SK-N-SH (cell line): ENCODE measurements around the gene EPB41L4B. TPM values are rescaled to one million over a fixed set of nuclear protein-coding genes. Genes with fewer than 3 reads are reported as not detected.

Experiments
- CTCF ChIA-PET: fragments of 300-600, 350-600 bp; formaldehyde crosslinking; extraction: SDS; loops from one replicate; lab custom pipeline; 2021; lab: Yijun Ruan, JAX
- POLR2A ChIA-PET: fragments of 350-600 bp; sonication (Branson Sonifier 250); formaldehyde crosslinking; extraction: SDS; loops from one replicate; lab custom pipeline; 2020; ENCODE audit warnings: antibody characterized with exemption, inconsistent platforms; lab: Yijun Ruan, JAX
- DNase-seq: peaks from one replicate; pipeline ENCODE4 v3.0.0; 2012
- H2AFZ ChIP-seq: fragments of 200-600 bp; sonication (generic); 2 replicates; pipeline ENCODE4 v1.8.1; 2016; ENCODE audit warnings: antibody characterized with exemption, mild to moderate bottlenecking, low read depth
- H3F3A ChIP-seq: fragments of 200-600 bp; sonication (generic); replicated peaks from 2 replicates; pipeline ENCODE3; 2016; ENCODE audit warnings: antibody characterized with exemption, mild to moderate bottlenecking; ENCODE audit not compliant: insufficient read depth
- H3K27ac ChIP-seq, 2 experiments: fragments of 200-500 bp in 1 of 2; fragments of 200-600 bp in 1 of 2; sonication (Bioruptor generic) in 1 of 2; sonication (generic), shearing (Covaris generic) in 1 of 2; 2 replicates each; pipeline versions ENCODE4 v1.5.1 to v1.6.1; 2014 to 2016; ENCODE audit warnings: low read depth in 2 of 2, inconsistent platforms in 1 of 2, low read length in 1 of 2, mild to moderate bottlenecking in 1 of 2, mixed read lengths in 1 of 2
- H3K27me3 ChIP-seq: fragments of 200-600 bp; sonication (generic), shearing (Covaris generic); 2 replicates; pipeline ENCODE4 v1.6.1; 2016; ENCODE audit warnings: mixed run types; ENCODE audit not compliant: insufficient read depth
- H3K36me3 ChIP-seq, 2 experiments: fragments of 200-500 bp in 1 of 2; fragments of 200-600 bp in 1 of 2; sonication (Bioruptor generic) in 1 of 2; sonication (generic) in 1 of 2; replicated peaks in 1 of 2; 2 replicates each; pipeline versions ENCODE3 to v1.5.1; 2014 to 2016; ENCODE audit warnings: low read length in 1 of 2, mild to moderate bottlenecking in 1 of 2; ENCODE audit not compliant: insufficient read depth in 2 of 2, control insufficient read depth in 1 of 2
- H3K4me1 ChIP-seq, 2 experiments: fragments of 200-500 bp in 1 of 2; fragments of 200-600 bp in 1 of 2; sonication (Bioruptor generic) in 1 of 2; sonication (generic), shearing (Covaris generic) in 1 of 2; 2 replicates each; pipeline versions ENCODE4 v1.5.1 to v1.6.1; 2014 to 2016; ENCODE audit warnings: low read depth in 1 of 2, low read length in 1 of 2, mixed run types in 1 of 2; ENCODE audit not compliant: insufficient read depth in 2 of 2, control insufficient read depth in 1 of 2
- H3K4me2 ChIP-seq: fragments of 200-600 bp; sonication (generic), shearing (Covaris generic); 2 replicates; pipeline ENCODE4 v1.6.1; 2017; ENCODE audit warnings: mixed run types
- H3K4me3 ChIP-seq, 2 experiments: fragments of 200-500 bp in 1 of 2; fragments of 200-600 bp in 1 of 2; sonication (Bioruptor generic) in 1 of 2; sonication (generic), shearing (Covaris generic) in 1 of 2; 2 replicates each; pipeline versions ENCODE4 v1.5.1 to v1.8.1; 2014 to 2016; ENCODE audit warnings: low read depth in 2 of 2, inconsistent platforms in 1 of 2, low read length in 1 of 2, mild to moderate bottlenecking in 1 of 2, mixed read lengths in 1 of 2, moderate library complexity in 1 of 2
- H3K79me2 ChIP-seq: fragments of 200-600 bp; sonication (generic); 2 replicates; pipeline ENCODE4 v1.8.1; 2017; ENCODE audit warnings: mild to moderate bottlenecking; ENCODE audit not compliant: insufficient read depth
- H3K9ac ChIP-seq: fragments of 200-600 bp; sonication (generic); 2 replicates; pipeline ENCODE4 v1.6.1; 2017; ENCODE audit warnings: mixed run types
- H3K9me2 ChIP-seq: fragments of 200-600 bp; sonication (generic); 2 replicates; pipeline ENCODE4 v1.6.1; 2017; ENCODE audit warnings: mixed run types
- H3K9me3 ChIP-seq: fragments of 200-600 bp; sonication (generic); 2 replicates; pipeline ENCODE4 v1.6.1; 2017; ENCODE audit warnings: mixed run types, mild to moderate bottlenecking, moderate library complexity
- H4K20me1 ChIP-seq: fragments of 200-600 bp; sonication (generic); 2 replicates; pipeline ENCODE4 v1.6.1; 2017; ENCODE audit warnings: mild to moderate bottlenecking, mixed run types; ENCODE audit not compliant: insufficient read depth
- CHD2 ChIP-seq: fragments of 150-350 bp; IDR thresholded peaks from 2 replicates; pipeline ENCODE4 v1.6.1; 2018; ENCODE audit warnings: low read length; ENCODE audit not compliant: partially characterized antibody
- ELF1 ChIP-seq: IDR thresholded peaks from 2 replicates; pipeline ENCODE4 v1.4.0; 2012
- EP300 ChIP-seq, 2 experiments: IDR thresholded peaks; 2 replicates each; pipeline versions ENCODE4 v1.4.0 to v1.6.1; 2012; ENCODE audit warnings: borderline replicate concordance in 1 of 2, low read depth in 1 of 2, low read length in 1 of 2
- EZH2phosphoT487 ChIP-seq: fragments of 200-600 bp; sonication (generic); IDR thresholded peaks from 2 replicates; pipeline ENCODE4 v1.6.1; 2017; ENCODE audit warnings: low read depth, mixed run types, mild to moderate bottlenecking, antibody characterized with exemption, moderate library complexity, borderline replicate concordance
- FOSL2 ChIP-seq: IDR thresholded peaks from 2 replicates; pipeline ENCODE4 v1.4.0; 2012; ENCODE audit warnings: low read depth, mild to moderate bottlenecking, moderate library complexity, borderline replicate concordance
- FOXJ3 ChIP-seq: sonication (generic); formaldehyde crosslinking; IDR thresholded peaks from 2 replicates; pipeline ENCODE4 v1.5.1; 2020; ENCODE audit warnings: mild to moderate bottlenecking, missing genetic modification reagents
- FOXM1 ChIP-seq: IDR thresholded peaks from 2 replicates; pipeline ENCODE4 v1.4.0; 2012; ENCODE audit warnings: low read depth, mild to moderate bottlenecking
- GABPA ChIP-seq: IDR thresholded peaks from 2 replicates; pipeline ENCODE4 v1.4.0; 2012; ENCODE audit warnings: low read depth, mild to moderate bottlenecking
- NRF1 ChIP-seq: IDR thresholded peaks from 2 replicates; pipeline ENCODE4 v1.6.1; 2012; ENCODE audit warnings: low read depth, mild to moderate bottlenecking, low read length
- RCOR1 ChIP-seq: fragments of 150-350 bp; IDR thresholded peaks from 2 replicates; pipeline ENCODE4 v1.6.1; 2017; ENCODE audit warnings: antibody characterized with exemption, low read length
- REST ChIP-seq: IDR thresholded peaks from 2 replicates; pipeline ENCODE4 v1.6.1; 2012; ENCODE audit warnings: mild to moderate bottlenecking, low read depth, low read length, moderate library complexity
- RXRA ChIP-seq: IDR thresholded peaks from 2 replicates; pipeline ENCODE4 v1.4.0; 2012; ENCODE audit warnings: low read depth, mild to moderate bottlenecking, borderline replicate concordance
- TEAD4 ChIP-seq: IDR thresholded peaks from 2 replicates; pipeline ENCODE4 v1.4.0; 2012; ENCODE audit warnings: mild to moderate bottlenecking, borderline replicate concordance; ENCODE audit not compliant: insufficient read depth
- WGBS: methylation state at CpG from one replicate; pipeline ENCODE4 v1.1.6; 2017; ENCODE audit warnings: low lambda C conversion rate; 5-methylcytosine and 5-hydroxymethylcytosine counted together
- polyA plus RNA-seq, 3 experiments: library from polyadenylated mRNA; depleted of rRNA; stranded (reverse); fragments of >200 nt; gene quantifications; 2 replicates each; pipeline ENCODE4 v1.2.3, GENCODE V29; 2012
- TF ChIP-seq, protein P1 (sequence below): IDR thresholded peaks from 2 replicates; pipeline ENCODE4; 2012
- TF ChIP-seq, protein P2 (sequence below): fragments of 150-350 bp; IDR thresholded peaks from 2 replicates; pipeline ENCODE4 v1.6.1; 2017; ENCODE audit warnings: antibody characterized with exemption, low read length, low read depth, borderline replicate concordance

Gene EPB41L4B
- polyA plus RNA-seq, 1 of the 3 experiments (the other 2 are of a cell fraction), result 0.59 TPM

DNA sequence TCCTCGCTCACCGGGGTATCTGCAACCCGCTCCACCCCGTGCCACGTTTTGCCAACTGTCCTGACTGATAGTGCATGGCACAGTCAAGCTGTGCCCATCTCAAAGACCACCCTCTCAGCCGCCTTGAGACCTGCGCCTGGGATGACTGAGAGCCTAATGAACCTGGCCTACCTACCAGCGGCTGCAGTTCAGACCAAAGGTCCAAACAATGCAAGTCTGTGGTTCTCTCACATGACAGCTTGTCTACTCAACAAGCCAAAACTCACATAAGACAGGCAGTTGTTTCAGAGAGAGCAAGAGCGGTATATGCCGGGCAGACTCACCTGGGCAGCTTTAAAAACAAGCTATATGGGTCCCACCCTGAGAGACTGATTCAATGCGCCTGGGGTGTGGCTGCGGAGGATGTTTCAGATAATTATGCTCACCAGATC, 70.5 kb downstream of the EPB41L4B start:
- Histone ChIP-seq H3K27ac (no peak overlapping the region), H3K4me2 (no peak overlapping the region), H2AFZ (no peak overlapping the region), H3K4me1 (peaks cover 0 to 6% of the 10 kb centered on the region in 2 experiments; a peak in 2 of 4 replicates), H3K4me3 (no peak overlapping the region), H3K79me2 (no peaks in the 10 kb centered on the region), H4K20me1 (no peaks in the 10 kb centered on the region), H3F3A (no peaks in the 10 kb centered on the region), H3K27me3 (no peaks in the 10 kb centered on the region), H3K9ac (no peak overlapping the region), H3K36me3 (no peaks in the 10 kb centered on the region), H3K9me3 (no peaks in the 10 kb centered on the region), H3K9me2 (no peaks in the 10 kb centered on the region)
- CTCF ChIA-PET, result interaction anchor here (1.1 to 5.9 kb wide), 3 partner anchors 18 to 71 kb away, joined by 3 to 30 read pairs (median 6); partner anchors contain the start of gene EPB41L4B
- no peak for TF ChIP-seq RXRA
- TF ChIP-seq GABPA, result no peak
- no peak for TF ChIP-seq NRF1
- TF ChIP-seq EZH2phosphoT487, result no peak
- 97% methylated on average over 9 of the region's 12 CpGs for WGBS
- no peak for DNase-seq
- POLR2A ChIA-PET, result no interaction called here

GRCh38 chr9:109249615-109250014, 71.2 kb downstream of the EPB41L4B start:
- no peaks in the 10 kb centered on the region for H3F3A ChIP-seq
- no peaks in the 10 kb centered on the region for H3K27me3 ChIP-seq
- POLR2A ChIA-PET, result no interaction called here
- H2AFZ ChIP-seq, result no peak overlapping the region
- H3K4me1 ChIP-seq, result peaks cover 0 to 6% of the 10 kb centered on the region in 2 experiments; a peak in 2 of 4 replicates
- no peak overlapping the region for H3K4me3 ChIP-seq
- 81% methylated on average over 5 of the region's 5 CpGs for WGBS
- H3K9me2 ChIP-seq, result no peaks in the 10 kb centered on the region
- H3K27ac ChIP-seq, result no peak overlapping the region
- peak; percentile 38 for DNase-seq
- H3K36me3 ChIP-seq, result no peaks in the 10 kb centered on the region
- H3K79me2 ChIP-seq, result no peaks in the 10 kb centered on the region
- H4K20me1 ChIP-seq, result no peaks in the 10 kb centered on the region
- TF ChIP-seq EP300 (IDR thresholded peaks at IDR 0.05; ENCODE audit: borderline replicate concordance in 1 of 2, low read depth in 1 of 2, low read length in 1 of 2) (no peak), CHD2 (no peak), FOSL2 (no peak)
- no peak overlapping the region for H3K4me2 ChIP-seq
- H3K9me3 ChIP-seq, result no peaks in the 10 kb centered on the region
- H3K9ac ChIP-seq, result no peak overlapping the region
- CTCF ChIA-PET, result interaction anchor here (1.1 to 5.9 kb wide), 3 partner anchors 18 to 72 kb away, joined by 3 to 30 read pairs (median 6); partner anchors contain the start of gene EPB41L4B

- Histone ChIP-seq H3K36me3 (no peaks in the 10 kb centered on the region), H3K4me1 (peaks cover 0 to 6% of the 10 kb centered on the region in 2 experiments; a peak in 2 of 4 replicates), H3K4me2 (no peak overlapping the region), H3K4me3 (no peak overlapping the region), H3K27ac (no peak overlapping the region), H3K9ac (no peak overlapping the region), H4K20me1 (no peaks in the 10 kb centered on the region), H3F3A (no peaks in the 10 kb centered on the region), H3K27me3 (no peaks in the 10 kb centered on the region), H3K9me3 (no peaks in the 10 kb centered on the region), H3K9me2 (no peaks in the 10 kb centered on the region), H3K79me2 (no peaks in the 10 kb centered on the region), H2AFZ (no peak overlapping the region)
- ChIA-PET CTCF (interaction anchor here (0.8 to 5.9 kb wide), 7 partner anchors 20 to 73 kb away, joined by 3 to 30 read pairs (median 4); partner anchors contain the start of gene EPB41L4B), POLR2A (no interaction called here)
- 44% methylated on average over 6 of the region's 7 CpGs for WGBS
- DNase-seq, result peak; percentile 76
- TF ChIP-seq FOSL2, result no peak
- TF ChIP-seq, protein P1, sequence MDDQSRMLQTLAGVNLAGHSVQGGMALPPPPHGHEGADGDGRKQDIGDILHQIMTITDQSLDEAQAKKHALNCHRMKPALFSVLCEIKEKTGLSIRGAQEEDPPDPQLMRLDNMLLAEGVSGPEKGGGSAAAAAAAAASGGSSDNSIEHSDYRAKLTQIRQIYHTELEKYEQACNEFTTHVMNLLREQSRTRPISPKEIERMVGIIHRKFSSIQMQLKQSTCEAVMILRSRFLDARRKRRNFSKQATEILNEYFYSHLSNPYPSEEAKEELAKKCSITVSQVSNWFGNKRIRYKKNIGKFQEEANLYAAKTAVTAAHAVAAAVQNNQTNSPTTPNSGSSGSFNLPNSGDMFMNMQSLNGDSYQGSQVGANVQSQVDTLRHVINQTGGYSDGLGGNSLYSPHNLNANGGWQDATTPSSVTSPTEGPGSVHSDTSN, result no peak
- TF ChIP-seq RCOR1, result no peak
- TF ChIP-seq FOXM1, result no peak
- peak; percentile 57; the same call in 1 of the 2 replicates for TF ChIP-seq FOXJ3 (CRISPR knock-in tag)
- no peak for TF ChIP-seq TEAD4
- TF ChIP-seq, protein P2, sequence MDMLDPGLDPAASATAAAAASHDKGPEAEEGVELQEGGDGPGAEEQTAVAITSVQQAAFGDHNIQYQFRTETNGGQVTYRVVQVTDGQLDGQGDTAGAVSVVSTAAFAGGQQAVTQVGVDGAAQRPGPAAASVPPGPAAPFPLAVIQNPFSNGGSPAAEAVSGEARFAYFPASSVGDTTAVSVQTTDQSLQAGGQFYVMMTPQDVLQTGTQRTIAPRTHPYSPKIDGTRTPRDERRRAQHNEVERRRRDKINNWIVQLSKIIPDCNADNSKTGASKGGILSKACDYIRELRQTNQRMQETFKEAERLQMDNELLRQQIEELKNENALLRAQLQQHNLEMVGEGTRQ, result no peak
- TF ChIP-seq ELF1, result no peak
- no peak for TF ChIP-seq REST
Measured at GRCh38 chr9:109248133-109248581, 72.7 kb downstream of the EPB41L4B start.
